Skeletal muscle cell (primary cell): ENCODE results near the gene ZNF69.
"Not testable (repeated sequence)": the region's sequence is repeated elsewhere in the genome, so short reads cannot be mapped to it uniquely, and the experiment has no call there.

ENCODE experiments used
- DNase-seq: peaks from one replicate; pipeline ENCODE4 v3.0.0-alpha.2; 2010; ENCODE audit warnings: low read depth
- H3K4me3 ChIP-seq: 2 replicates; pipeline ENCODE4 v1.5.1; 2011; ENCODE audit warnings: low read depth, mild to moderate bottlenecking, control low read depth, low read length, moderate library complexity

The ZNF69 gene

GRCh38 chr19:11948646-11949045 lies 61.1 kb downstream of the ZNF69 start:
- no peak for DNase-seq

GRCh38 chr19:11949201-11949600 lies 61.6 kb downstream of the ZNF69 start:
- H3K4me3 ChIP-seq = no peak overlapping the region
- no peak for DNase-seq

More at GRCh38 chr19:11948646-11949045, 61.1 kb downstream of the ZNF69 start:
- no peak overlapping the region for H3K4me3 ChIP-seq

- DNase-seq, H3K4me3 ChIP-seq: not testable (repeated sequence)
Observed at GRCh38 chr19:11949614-11950080, 62.1 kb downstream of the ZNF69 start.

GRCh38 chr19:11950312-11950711 lies 62.7 kb downstream of the ZNF69 start:
- no peak overlapping the region for H3K4me3 ChIP-seq
- DNase-seq = no peak
